Ascending aorta (tissue), 2 donors: ENCODE data around the gene CORIN. TPM values are rescaled to one million over a fixed set of nuclear protein-coding genes. Genes with fewer than 3 reads are reported as not detected.

Experiments used
- DNase-seq, 2 donors: peaks; one replicate each; pipeline ENCODE4 v3.0.0-alpha.2; 2019; ENCODE audit warnings: low spot score in 2 of 2
- H3K27ac ChIP-seq, 2 donors: fragments of 200-600 bp; sonication (generic); one replicate each; pipeline ENCODE4 v1.5.1; 2016 to 2017; ENCODE audit warnings: mild to moderate bottlenecking in 1 of 2
- H3K27me3 ChIP-seq: fragments of 200-600 bp; sonication (generic); one replicate; pipeline ENCODE4 v1.5.1; 2017
- H3K36me3 ChIP-seq, 2 donors: fragments of 200-600 bp; sonication (generic); one replicate each; pipeline ENCODE4 v1.5.1; 2016
- H3K4me1 ChIP-seq, 2 donors: fragments of 200-600 bp; sonication (generic); one replicate each; pipeline ENCODE4 v1.5.1; 2016 to 2017; ENCODE audit warnings: mild to moderate bottlenecking in 1 of 2
- H3K4me3 ChIP-seq, 2 donors: fragments of 200-600 bp; sonication (generic); one replicate each; pipeline ENCODE4 v1.5.1; 2016 to 2017; ENCODE audit warnings: mild to moderate bottlenecking in 1 of 2
- H3K9me3 ChIP-seq, 2 donors: fragments of 200-600 bp; sonication (generic); one replicate each; pipeline ENCODE4 v1.5.1; 2016
- CTCF ChIP-seq, 3 experiments: fragments of 200-600 bp in 2 of 3; fragments of 450-650 bp in 1 of 3; sonication (generic) in 2 of 3; IDR thresholded peaks; one replicate each; pipeline ENCODE4 v1.5.1; 2016 to 2019; ENCODE audit warnings: antibody characterized with exemption in 3 of 3, mild to moderate bottlenecking in 1 of 3, moderate library complexity in 1 of 3
- intact Hi-C: fragments of 100-400 bp; cut with DNase I; formaldehyde crosslinking; loops from one replicate; pipeline ENCODE4 v1.15.1; 2023
- total RNA-seq: library from RNA; depleted of rRNA; stranded (reverse); fragments of >200 nt; gene quantifications from one replicate; pipeline ENCODE4 v1.1.0, GENCODE V29; 2016

The CORIN gene
- total RNA-seq, 1 donor from 2014 or later: not detected

- Histone ChIP-seq H3K9me3 (no peaks in the 10 kb centered on the region), H3K4me1 (no peaks in the 10 kb centered on the region), H3K27ac (no peak overlapping the region), H3K4me3 (no peak overlapping the region), H3K36me3 (no peaks in the 10 kb centered on the region), H3K27me3 (no peaks in the 10 kb centered on the region)
- no peak for DNase-seq
- no peak for TF ChIP-seq CTCF (IDR thresholded peaks at IDR 0.05)
- intact Hi-C loops: no loop called here
Observed at GRCh38 chr4:47788126-47788525, 49.7 kb downstream of the CORIN start.

DNA sequence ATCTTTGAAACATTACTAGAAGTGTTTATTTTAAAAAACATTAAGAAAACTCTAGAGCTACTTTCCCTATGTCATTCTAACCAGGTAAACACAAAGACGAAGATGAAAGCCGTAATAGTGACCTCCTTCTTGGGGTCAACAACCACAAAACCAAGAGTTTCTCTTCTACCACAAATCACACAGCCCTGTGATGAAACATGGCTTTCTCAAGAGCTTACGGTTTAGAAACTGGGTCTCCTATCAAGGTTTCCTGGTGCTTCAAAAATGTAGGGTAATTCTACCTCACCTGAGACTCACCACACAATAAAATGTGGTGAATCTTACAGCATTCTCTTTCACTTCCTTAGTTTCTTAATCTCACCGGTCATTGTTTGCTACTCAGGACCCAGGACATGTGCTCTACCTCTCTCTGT, 50.9 kb downstream of the CORIN start:
- no peaks in the 10 kb centered on the region for H3K9me3 ChIP-seq
- DNase-seq: no peak
- H3K27me3 ChIP-seq: no peaks in the 10 kb centered on the region
- no peak for TF ChIP-seq CTCF (IDR thresholded peaks at IDR 0.05)
- no peaks in the 10 kb centered on the region for H3K4me1 ChIP-seq
- no peaks in the 10 kb centered on the region for H3K36me3 ChIP-seq
- no peak overlapping the region for H3K27ac ChIP-seq
- no peak overlapping the region for H3K4me3 ChIP-seq
- intact Hi-C loops: no loop called here

GRCh38 chr4:47785153-47785552, 52.7 kb downstream of the CORIN start:
- Histone ChIP-seq H3K4me3 (no peak overlapping the region), H3K36me3 (no peaks in the 10 kb centered on the region), H3K4me1 (no peaks in the 10 kb centered on the region), H3K27me3 (no peaks in the 10 kb centered on the region), H3K27ac (no peak overlapping the region), H3K9me3 (no peaks in the 10 kb centered on the region)
- intact Hi-C loops: no loop called here
- TF ChIP-seq CTCF (IDR thresholded peaks at IDR 0.05): no peak
- no peak for DNase-seq

DNA sequence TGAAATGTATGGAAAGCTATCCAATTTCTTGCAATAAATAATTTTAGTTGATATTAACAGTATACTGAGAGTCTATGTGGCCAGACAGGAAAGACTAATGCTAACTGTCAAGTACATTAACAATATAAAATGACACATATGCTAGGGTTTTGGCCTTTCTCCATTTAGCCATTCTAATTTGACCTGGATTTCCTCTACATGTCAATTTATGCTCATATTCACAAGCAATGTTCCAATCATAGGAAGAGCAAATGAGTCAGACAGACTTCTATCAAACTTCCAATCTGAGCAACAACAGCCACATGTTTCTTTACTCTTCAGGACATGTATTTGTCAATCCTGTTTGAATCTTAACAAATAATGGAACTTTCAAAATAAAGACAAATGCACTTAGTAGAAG, 53.6 kb downstream of the CORIN start:
- H3K27ac ChIP-seq: no peak overlapping the region
- no peaks in the 10 kb centered on the region for H3K27me3 ChIP-seq
- intact Hi-C loops: no loop called here
- H3K4me3 ChIP-seq: no peak overlapping the region
- no peak for TF ChIP-seq CTCF (IDR thresholded peaks at IDR 0.05)
- H3K4me1 ChIP-seq: no peaks in the 10 kb centered on the region
- no peaks in the 10 kb centered on the region for H3K36me3 ChIP-seq
- DNase-seq: no peak
- H3K9me3 ChIP-seq: no peaks in the 10 kb centered on the region

- H3K9me3 ChIP-seq: no peaks in the 10 kb centered on the region
- no peak overlapping the region for H3K27ac ChIP-seq
- H3K4me1 ChIP-seq: no peaks in the 10 kb centered on the region
- intact Hi-C loops: no loop called here
- H3K27me3 ChIP-seq: no peaks in the 10 kb centered on the region
- no peak for TF ChIP-seq CTCF (IDR thresholded peaks at IDR 0.05)
- no peaks in the 10 kb centered on the region for H3K36me3 ChIP-seq
- no peak overlapping the region for H3K4me3 ChIP-seq
- DNase-seq: no peak
Observed at GRCh38 chr4:47776353-47776752, 61.5 kb downstream of the CORIN start.

- no peaks in the 10 kb centered on the region for H3K9me3 ChIP-seq
- intact Hi-C loops: no loop called here
- no peak for TF ChIP-seq CTCF (IDR thresholded peaks at IDR 0.05)
- H3K27ac ChIP-seq: no peak overlapping the region
- no peak for DNase-seq
- H3K27me3 ChIP-seq: no peaks in the 10 kb centered on the region
- no peak overlapping the region for H3K4me3 ChIP-seq
- no peaks in the 10 kb centered on the region for H3K4me1 ChIP-seq
- H3K36me3 ChIP-seq: no peaks in the 10 kb centered on the region
Observed at GRCh38 chr4:47774079-47774478, 63.8 kb downstream of the CORIN start.
